Upper lobe of right lung (tissue), 1 donor: ENCODE data around the gene SURF6. TPM values are rescaled to one million over a fixed set of nuclear protein-coding genes. Genes with fewer than 3 reads are reported as not detected.
"Not testable (repeated sequence)": the region's sequence is repeated elsewhere in the genome, so short reads cannot be mapped to it uniquely, and the experiment has no call there.

ENCODE experiments used
- ATAC-seq: fragments of 200-7000 bp; cut with Tn5 transposase; one replicate; pipeline ENCODE4 v1.9.1; 2020; ENCODE audit warnings: mild to moderate bottlenecking, moderate library complexity
- DNase-seq: peaks from one replicate; pipeline ENCODE4 v3.0.0-alpha.2; 2020
- H3K27ac ChIP-seq: fragments of 200-600 bp; one replicate; pipeline ENCODE4 v1.8.0; 2022
- H3K27me3 ChIP-seq: fragments of 200-600 bp; one replicate; pipeline ENCODE4 v1.8.0; 2022; ENCODE audit warnings: mild to moderate bottlenecking
- H3K36me3 ChIP-seq: fragments of 200-600 bp; one replicate; pipeline ENCODE4 v1.8.0; 2022
- H3K4me1 ChIP-seq: fragments of 200-600 bp; one replicate; pipeline ENCODE4 v1.8.0; 2022
- H3K4me3 ChIP-seq: fragments of 200-600 bp; one replicate; pipeline ENCODE4 v1.8.0; 2022; ENCODE audit warnings: mild to moderate bottlenecking
- H3K9me3 ChIP-seq: fragments of 200-600 bp; one replicate; pipeline ENCODE4 v1.8.0; 2022
- CTCF ChIP-seq: fragments of 200-600 bp; IDR thresholded peaks from one replicate; pipeline ENCODE4 v1.8.0; 2022; ENCODE audit warnings: antibody characterized with exemption
- intact Hi-C: fragments of 100-400 bp; cut with DNase I; formaldehyde crosslinking; loops from one replicate; pipeline ENCODE4 v1.11.0; 2022
- total RNA-seq: library from RNA; stranded (reverse); fragmentation: NEBNext Ultra II Directional; extraction: Animal tissue kit (Norgen Biotek cat#: 25700); gene quantifications from one replicate; pipeline ENCODE4 v1.2.1, GENCODE V29; 2021
- donor health status: DM: no; HTN: yes; CAD: no; lungs with severe emphysema.

Gene SURF6
- total RNA-seq, 1 donor from 2014 or later: 15.9 TPM

- no peak for TF ChIP-seq CTCF
- no peak for DNase-seq
- no peak for ATAC-seq
- Histone ChIP-seq H3K27me3 (no peaks in the 10 kb centered on the region), H3K4me1 (peaks cover 5% of the 10 kb centered on the region), H3K36me3 (no peaks in the 10 kb centered on the region), H3K27ac (no peak overlapping the region), H3K9me3 (no peaks in the 10 kb centered on the region), H3K4me3 (no peak overlapping the region)
- intact Hi-C loops: no loop called here
These were observed 44.7 kb upstream of the SURF6 start for GRCh38 chr9:133380734-133381133.

- Histone ChIP-seq H3K27ac (no peak overlapping the region), H3K4me3 (no peak overlapping the region), H3K36me3 (no peaks in the 10 kb centered on the region), H3K4me1 (peaks cover 8% of the 10 kb centered on the region), H3K9me3 (no peaks in the 10 kb centered on the region), H3K27me3 (no peaks in the 10 kb centered on the region)
- DNase-seq (no peak), ATAC-seq (no peak)
- no peak for TF ChIP-seq CTCF
- intact Hi-C loops: no loop called here
These were observed 43.4 kb upstream of the SURF6 start for GRCh38 chr9:133379153-133380086.

DNA sequence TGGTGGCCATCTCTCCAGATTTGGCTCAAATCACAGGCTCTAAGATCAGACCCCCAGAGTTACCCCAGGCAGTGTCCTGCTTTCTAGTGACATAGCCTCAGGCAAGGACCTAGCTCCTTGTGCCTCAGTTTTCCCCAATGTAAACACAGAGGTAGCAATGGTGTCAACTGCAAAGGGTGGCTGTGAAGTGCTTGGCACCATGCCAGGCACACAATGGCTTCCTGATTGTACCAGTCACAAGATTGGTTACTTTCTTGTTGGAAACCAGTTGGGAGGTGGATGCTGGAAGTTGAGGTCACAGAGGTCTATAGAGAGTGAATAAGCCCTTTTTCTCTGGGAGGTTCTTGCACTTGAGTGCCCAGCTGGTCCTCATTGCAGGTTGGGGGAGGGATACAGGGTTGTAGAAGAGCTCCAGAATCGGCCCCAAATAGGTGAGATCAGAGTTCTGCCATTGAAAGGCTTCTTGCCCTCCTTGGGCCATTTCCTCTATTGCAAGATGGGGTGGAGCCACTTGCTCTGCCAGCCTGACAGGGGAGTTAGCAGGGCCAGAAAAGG lies 42.5 kb upstream of the SURF6 start:
- ATAC-seq (no peak), DNase-seq (no peak)
- no peaks in the 10 kb centered on the region for H3K9me3 ChIP-seq
- no peaks in the 10 kb centered on the region for H3K27me3 ChIP-seq
- no peak overlapping the region for H3K4me3 ChIP-seq
- no peak overlapping the region for H3K27ac ChIP-seq
- TF ChIP-seq CTCF: no peak
- peaks cover 15% of the 10 kb centered on the region for H3K4me1 ChIP-seq
- intact Hi-C loops: no loop called here
- H3K36me3 ChIP-seq: no peaks in the 10 kb centered on the region

- H3K4me1 ChIP-seq: peaks cover 21% of the 10 kb centered on the region
- no peak overlapping the region for H3K27ac ChIP-seq
- H3K4me3 ChIP-seq: no peak overlapping the region
- intact Hi-C loops: no loop called here
- ATAC-seq (no peak), DNase-seq (no peak)
- no peaks in the 10 kb centered on the region for H3K36me3 ChIP-seq
- no peaks in the 10 kb centered on the region for H3K27me3 ChIP-seq
- no peak for TF ChIP-seq CTCF
- no peaks in the 10 kb centered on the region for H3K9me3 ChIP-seq
These were observed 41.8 kb upstream of the SURF6 start for GRCh38 chr9:133377721-133378216.

- intact Hi-C loops, H3K4me3 ChIP-seq, H3K27me3 ChIP-seq: not testable (repeated sequence)
These were observed 41.3 kb upstream of the SURF6 start for GRCh38 chr9:133377280-133377679.

More at GRCh38 chr9:133377280-133377679, 41.3 kb upstream of the SURF6 start:
- H3K9me3 ChIP-seq, ATAC-seq, H3K27ac ChIP-seq, DNase-seq, H3K36me3 ChIP-seq: not testable (repeated sequence)
- H3K4me1 ChIP-seq: peaks cover 26% of the 10 kb centered on the region
